Mesenteric fat pad (tissue), 1 donor: ENCODE measurements around the gene STX1B. TPM values are rescaled to one million over a fixed set of nuclear protein-coding genes. Genes with fewer than 3 reads are reported as not detected.

Experiments used
- total RNA-seq: library from RNA; stranded (reverse); fragmentation: NEBNext Ultra II Directional; extraction: Animal tissue kit (Norgen Biotek cat#: 25700); gene quantifications from one replicate; pipeline ENCODE4 v1.2.1, GENCODE V29; 2021
- donor health status: DM: yes; HTN: yes; CAD: no.

STX1B gene
- total RNA-seq, 1 donor from 2014 or later = 1.5 TPM

Other genes starting within 250 kb of the STX1B start
- gene CFAP119, start 248.6 kb downstream of the STX1B start, total RNA-seq = 2.2 TPM
- gene RNF40, start 248.3 kb downstream of the STX1B start, total RNA-seq = 97.5 TPM
- 10.4 TPM for gene ZNF629, start 223.4 kb downstream of the STX1B start, total RNA-seq
- gene BCL7C, start 116.6 kb downstream of the STX1B start, total RNA-seq = 21.3 TPM
- 4.9 TPM for gene CTF1, start 114.0 kb downstream of the STX1B start, total RNA-seq
- 11.4 TPM for gene FBXL19, start 87.1 kb downstream of the STX1B start, total RNA-seq
- gene ORAI3, start 61.6 kb downstream of the STX1B start, total RNA-seq = 17.9 TPM
- gene SETD1A, start 52.9 kb downstream of the STX1B start, total RNA-seq = 18.5 TPM
- 51.1 TPM for gene HSD3B7, start 25.4 kb downstream of the STX1B start, total RNA-seq
- 111 TPM for gene STX4, start 22.9 kb upstream of the STX1B start, total RNA-seq
- 13.3 TPM for gene ZNF668, start 63.6 kb upstream of the STX1B start, total RNA-seq
- gene ZNF646, start 63.8 kb upstream of the STX1B start, total RNA-seq = 11.9 TPM
- 1.2 TPM for gene PRSS53, start 78.3 kb upstream of the STX1B start, total RNA-seq
- 59.6 TPM for gene VKORC1, start 84.2 kb upstream of the STX1B start, total RNA-seq
- gene BCKDK, start 97.7 kb upstream of the STX1B start, total RNA-seq = 42.2 TPM
- 49.5 TPM for gene KAT8, start 107.0 kb upstream of the STX1B start, total RNA-seq
- gene PRSS8, start 125.1 kb upstream of the STX1B start, total RNA-seq = 0.51 TPM
- gene PRSS36, start 139.4 kb upstream of the STX1B start, total RNA-seq = 9.8 TPM
- gene FUS, start 169.5 kb upstream of the STX1B start, total RNA-seq = 224 TPM
- gene PYCARD, start 192.1 kb upstream of the STX1B start, total RNA-seq = 22.4 TPM
- 0.03 TPM for gene TRIM72, start 203.5 kb upstream of the STX1B start, total RNA-seq
- gene PYDC1, start 206.5 kb upstream of the STX1B start, total RNA-seq = not detected
- 35.1 TPM for gene ITGAM, start 249.3 kb upstream of the STX1B start, total RNA-seq